Activated CD4-positive, alpha-beta T cell treated with anti-CD3 and anti-CD28 coated beads, Interleukin-2, amount 50 U/mL, for 4 hours (primary cell): ENCODE results near the gene FHIT.
A peak's percentile ranks its signal among the peaks of the same experiment; 100 is the strongest.

ENCODE experiments used
- DNase-seq, 2 experiments: peaks; one replicate each; pipeline ENCODE4 v3.0.0-alpha.2; 2020

Gene FHIT

GRCh38 chr3:60009931-60010478 is 1241.2 kb downstream of the FHIT start:
- no peak for DNase-seq

GRCh38 chr3:60001369-60001768 is 1249.9 kb downstream of the FHIT start:
- DNase-seq = no peak

- DNase-seq = no peak
Measured at GRCh38 chr3:60000311-60001105, 1250.7 kb downstream of the FHIT start.

- DNase-seq = no peak
Measured at GRCh38 chr3:59998058-59998457, 1253.2 kb downstream of the FHIT start.

GRCh38 chr3:59997583-59997982 is 1253.7 kb downstream of the FHIT start:
- DNase-seq = no peak

GRCh38 chr3:59996056-59996455 is 1255.2 kb downstream of the FHIT start:
- DNase-seq = no peak

- DNase-seq = no peak
Measured at GRCh38 chr3:59995563-59995962, 1255.7 kb downstream of the FHIT start.

GRCh38 chr3:59994732-59995304 is 1256.4 kb downstream of the FHIT start:
- DNase-seq = no peak

- peak; percentile 4 to 5 for DNase-seq
Measured at GRCh38 chr3:59992578-59992977, 1258.7 kb downstream of the FHIT start.

- no peak for DNase-seq
Measured at GRCh38 chr3:59990915-59991314, 1260.3 kb downstream of the FHIT start.

- DNase-seq = no peak
Measured at GRCh38 chr3:59982510-59982909, 1268.7 kb downstream of the FHIT start.

- no peak for DNase-seq
Measured at GRCh38 chr3:59981377-59981776, 1269.9 kb downstream of the FHIT start.

- no peak for DNase-seq
Measured at GRCh38 chr3:59980576-59980975, 1270.7 kb downstream of the FHIT start.

- DNase-seq = no peak
Measured at GRCh38 chr3:59979542-59979941, 1271.7 kb downstream of the FHIT start.

- DNase-seq = peak in 1 of 2 experiments; percentile 2
Measured at GRCh38 chr3:59978979-59979378, 1272.3 kb downstream of the FHIT start.

- no peak for DNase-seq
Measured at GRCh38 chr3:59970796-59971195, 1280.5 kb downstream of the FHIT start.

- no peak for DNase-seq
Measured at GRCh38 chr3:59970376-59970775, 1280.9 kb downstream of the FHIT start.

GRCh38 chr3:59968513-59969045 is 1282.7 kb downstream of the FHIT start:
- DNase-seq = no peak

- DNase-seq = no peak
Measured at GRCh38 chr3:59963676-59964075, 1287.6 kb downstream of the FHIT start.

GRCh38 chr3:59957150-59957549 is 1294.1 kb downstream of the FHIT start:
- no peak for DNase-seq

GRCh38 chr3:59953104-59953503 is 1298.1 kb downstream of the FHIT start:
- no peak for DNase-seq

GRCh38 chr3:59949311-59949710 is 1301.9 kb downstream of the FHIT start:
- no peak for DNase-seq

GRCh38 chr3:59946401-59946800 is 1304.9 kb downstream of the FHIT start:
- no peak for DNase-seq

GRCh38 chr3:59940718-59941117 is 1310.5 kb downstream of the FHIT start:
- no peak for DNase-seq
